ENCODE data around the gene SREBF1.

DNA sequence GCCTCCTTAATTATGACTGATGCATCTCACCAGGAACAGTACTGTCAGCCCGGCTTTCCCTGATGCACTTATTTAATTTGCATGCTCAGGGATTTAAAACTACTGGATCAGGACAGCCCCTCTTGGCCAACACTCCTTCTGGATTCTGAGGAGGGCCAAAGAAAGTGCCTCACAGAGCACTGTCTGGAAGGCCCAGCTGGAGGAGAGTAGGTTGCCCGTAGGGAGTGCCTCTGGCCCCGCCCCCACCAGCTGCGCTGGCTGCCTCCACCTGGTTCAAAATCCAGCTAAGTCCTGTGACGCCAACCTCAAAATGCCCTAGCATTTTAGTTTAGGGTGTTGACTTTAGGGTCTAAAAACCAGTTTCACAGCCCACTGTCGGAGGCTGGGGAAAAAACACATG, 49.4 kb upstream of the SREBF1 start:
- TF ChIP-seq, protein P1, sequence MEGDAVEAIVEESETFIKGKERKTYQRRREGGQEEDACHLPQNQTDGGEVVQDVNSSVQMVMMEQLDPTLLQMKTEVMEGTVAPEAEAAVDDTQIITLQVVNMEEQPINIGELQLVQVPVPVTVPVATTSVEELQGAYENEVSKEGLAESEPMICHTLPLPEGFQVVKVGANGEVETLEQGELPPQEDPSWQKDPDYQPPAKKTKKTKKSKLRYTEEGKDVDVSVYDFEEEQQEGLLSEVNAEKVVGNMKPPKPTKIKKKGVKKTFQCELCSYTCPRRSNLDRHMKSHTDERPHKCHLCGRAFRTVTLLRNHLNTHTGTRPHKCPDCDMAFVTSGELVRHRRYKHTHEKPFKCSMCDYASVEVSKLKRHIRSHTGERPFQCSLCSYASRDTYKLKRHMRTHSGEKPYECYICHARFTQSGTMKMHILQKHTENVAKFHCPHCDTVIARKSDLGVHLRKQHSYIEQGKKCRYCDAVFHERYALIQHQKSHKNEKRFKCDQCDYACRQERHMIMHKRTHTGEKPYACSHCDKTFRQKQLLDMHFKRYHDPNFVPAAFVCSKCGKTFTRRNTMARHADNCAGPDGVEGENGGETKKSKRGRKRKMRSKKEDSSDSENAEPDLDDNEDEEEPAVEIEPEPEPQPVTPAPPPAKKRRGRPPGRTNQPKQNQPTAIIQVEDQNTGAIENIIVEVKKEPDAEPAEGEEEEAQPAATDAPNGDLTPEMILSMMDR (IDR thresholded peaks at IDR 0.05), result no peak
- TF ChIP-seq POLR2A (IDR thresholded peaks at IDR 0.05), result no peak
